Medulla oblongata (tissue), 1 donor: ENCODE measurements around the gene KCNMB3.
"Not testable (repeated sequence)": the region's sequence is repeated elsewhere in the genome, so short reads cannot be mapped to it uniquely, and the experiment has no call there.

ENCODE experiments used
- DNase-seq: peaks from one replicate; pipeline ENCODE4 v3.0.0-alpha.2; 2015; ENCODE audit errors: extremely low spot score

KCNMB3 gene, protein sequence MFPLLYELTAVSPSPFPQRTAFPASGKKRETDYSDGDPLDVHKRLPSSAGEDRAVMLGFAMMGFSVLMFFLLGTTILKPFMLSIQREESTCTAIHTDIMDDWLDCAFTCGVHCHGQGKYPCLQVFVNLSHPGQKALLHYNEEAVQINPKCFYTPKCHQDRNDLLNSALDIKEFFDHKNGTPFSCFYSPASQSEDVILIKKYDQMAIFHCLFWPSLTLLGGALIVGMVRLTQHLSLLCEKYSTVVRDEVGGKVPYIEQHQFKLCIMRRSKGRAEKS

DNA sequence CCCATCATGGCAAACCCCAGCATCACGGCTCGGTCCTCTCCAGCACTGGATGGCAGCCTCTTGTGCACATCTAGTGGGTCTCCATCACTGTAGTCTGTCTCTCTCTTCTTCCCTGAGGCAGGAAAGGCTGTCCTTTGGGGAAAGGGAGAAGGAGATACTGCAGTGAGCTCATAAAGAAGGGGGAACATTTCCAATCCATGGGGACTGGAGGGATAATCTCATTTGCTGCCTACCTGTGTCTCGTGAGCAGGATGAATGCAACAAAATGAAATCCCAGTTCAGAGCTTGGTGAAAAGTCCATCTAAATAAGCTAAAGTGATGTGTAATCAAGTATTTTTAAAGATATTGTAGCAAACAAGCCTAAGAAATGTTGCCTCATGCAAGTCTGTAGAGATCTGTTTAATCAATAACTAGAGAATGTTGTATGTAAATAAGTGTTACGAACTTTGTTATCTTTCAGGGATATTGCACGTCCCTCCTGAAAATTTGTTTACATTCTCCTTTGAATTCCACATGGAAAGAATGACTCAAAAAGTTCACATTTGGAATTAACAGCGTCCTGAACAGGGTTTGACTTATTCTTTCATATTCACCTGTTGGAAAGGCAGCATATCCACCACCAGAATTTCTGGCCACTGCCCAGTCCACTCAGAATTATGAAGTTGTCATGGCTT lies at the start of gene KCNMB3:
KCNMB3 (minus strand) TSS at position 312 of the 674 bp plus-strand sequence; CDS start at position 188, 124 bp downstream.
- DNase-seq = no peak

DNA sequence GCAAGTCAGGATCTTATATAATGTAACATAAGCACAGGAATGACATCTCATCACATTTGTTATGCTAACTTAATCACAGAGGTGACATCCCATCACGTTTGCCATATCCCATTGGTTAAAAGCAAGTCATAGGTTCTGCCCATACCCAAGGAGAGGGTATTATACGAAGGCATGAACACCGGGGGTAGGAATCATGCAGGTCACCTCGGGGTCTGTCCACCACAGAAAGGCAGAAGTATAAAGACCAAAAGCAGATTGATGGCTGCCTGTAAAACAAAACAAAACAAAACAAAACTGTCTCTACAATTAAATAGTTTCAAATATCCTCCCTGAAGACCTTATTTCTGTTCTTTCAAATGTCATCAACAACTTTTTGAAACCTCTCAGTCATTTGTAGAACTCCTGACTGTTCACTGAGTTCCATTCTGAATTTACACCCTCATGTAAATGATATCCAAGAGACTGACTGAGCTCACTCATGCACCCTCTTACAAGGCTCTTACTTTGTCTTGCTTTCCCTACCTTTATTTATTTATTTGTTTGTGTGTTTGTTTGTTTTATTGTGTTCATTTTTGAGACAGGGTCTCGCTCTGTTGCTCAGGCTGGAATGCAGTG lies 49.2 kb upstream of the KCNMB3 start:
- DNase-seq = no peak

DNA sequence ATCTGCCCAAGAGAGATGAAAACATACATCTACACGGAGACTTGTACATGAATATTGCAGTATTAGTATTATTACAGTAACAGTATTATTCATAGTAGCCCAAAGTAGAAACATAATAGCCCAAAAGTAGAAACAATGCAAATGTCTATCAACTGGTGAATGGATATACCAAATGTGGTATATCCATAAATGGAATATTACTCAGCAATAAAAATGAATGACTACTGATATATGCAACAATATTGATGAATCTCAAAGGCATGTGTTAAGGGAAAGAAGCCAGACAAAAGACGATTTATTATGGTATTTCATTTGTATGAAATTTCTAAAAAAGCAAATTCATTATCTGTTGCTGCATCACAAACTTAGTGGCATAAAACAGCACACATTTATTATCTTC lies 48.4 kb upstream of the KCNMB3 start:
- no peak for DNase-seq

DNA sequence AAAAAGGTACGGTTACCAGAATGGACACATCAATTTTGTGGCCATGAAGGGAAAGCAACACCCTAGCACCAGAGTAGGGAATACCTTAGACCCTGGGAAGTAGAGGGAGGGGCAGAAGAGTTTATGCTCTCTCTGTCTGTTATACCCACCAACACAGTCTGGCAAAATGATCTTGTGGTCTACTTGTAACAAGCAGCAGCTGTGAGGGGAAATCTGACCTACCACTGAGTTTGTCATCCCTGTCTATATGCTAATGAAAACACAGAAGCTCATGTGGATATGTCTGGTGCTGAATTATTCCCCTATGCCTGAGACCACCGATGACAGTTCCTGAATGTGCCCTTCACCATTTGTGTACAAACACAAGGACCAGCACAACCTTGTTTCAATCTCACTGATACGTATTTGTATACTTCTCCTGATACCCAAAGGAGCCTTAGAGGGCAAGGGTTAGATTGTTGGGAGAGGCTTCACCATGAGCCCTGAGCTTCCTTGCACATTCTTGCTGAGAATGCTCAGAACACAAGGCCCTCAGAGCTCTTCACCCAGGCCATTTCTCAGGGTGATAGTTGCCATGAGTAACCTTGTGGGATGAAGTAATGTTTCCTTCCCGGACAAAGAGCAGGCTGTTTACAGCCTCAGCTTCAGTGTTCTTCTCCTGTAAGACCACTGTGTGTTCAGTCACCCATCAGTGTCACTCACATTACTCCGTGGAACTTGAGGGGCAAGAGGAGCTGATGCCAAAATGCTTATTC lies 47.2 kb upstream of the KCNMB3 start:
- DNase-seq = no peak

DNA sequence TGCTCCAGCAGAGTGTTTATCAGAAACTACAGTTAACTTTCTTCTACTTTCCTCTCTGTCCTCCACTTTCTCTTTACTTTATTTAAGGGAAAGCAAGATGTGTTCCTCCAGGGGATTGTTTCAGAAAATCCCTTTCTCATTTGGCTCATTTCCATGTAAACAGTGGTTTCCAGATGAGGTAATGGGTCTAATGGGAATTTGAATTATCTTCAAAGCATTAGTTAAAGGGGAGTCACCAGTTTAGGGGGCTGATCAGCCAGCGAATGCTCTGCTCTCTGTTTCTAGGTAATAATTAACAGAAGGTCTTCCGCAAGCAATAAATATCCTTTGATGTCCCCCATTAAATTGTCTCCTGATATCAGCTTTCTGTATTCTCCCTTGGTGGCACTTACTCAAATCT lies 41.5 kb upstream of the KCNMB3 start:
- no peak for DNase-seq

DNA sequence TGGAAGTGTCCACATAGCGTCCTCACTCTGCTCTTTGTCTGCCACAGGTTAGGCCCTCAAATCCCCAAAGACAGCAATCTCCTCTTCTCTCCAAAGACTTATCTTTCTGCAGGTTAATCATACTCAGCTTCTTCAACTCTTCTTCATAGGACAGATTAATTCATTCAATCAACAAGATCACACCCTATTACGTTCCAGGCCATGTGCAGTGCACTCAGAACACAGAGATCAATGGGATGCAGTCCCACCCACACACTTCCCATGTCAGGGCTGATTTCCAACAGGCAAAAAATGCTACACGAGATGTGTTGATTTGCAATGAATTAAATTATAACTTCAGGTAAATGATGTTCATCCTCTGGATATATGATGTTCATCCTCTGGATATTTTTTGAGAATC lies 38.4 kb upstream of the KCNMB3 start:
- DNase-seq = no peak

DNA sequence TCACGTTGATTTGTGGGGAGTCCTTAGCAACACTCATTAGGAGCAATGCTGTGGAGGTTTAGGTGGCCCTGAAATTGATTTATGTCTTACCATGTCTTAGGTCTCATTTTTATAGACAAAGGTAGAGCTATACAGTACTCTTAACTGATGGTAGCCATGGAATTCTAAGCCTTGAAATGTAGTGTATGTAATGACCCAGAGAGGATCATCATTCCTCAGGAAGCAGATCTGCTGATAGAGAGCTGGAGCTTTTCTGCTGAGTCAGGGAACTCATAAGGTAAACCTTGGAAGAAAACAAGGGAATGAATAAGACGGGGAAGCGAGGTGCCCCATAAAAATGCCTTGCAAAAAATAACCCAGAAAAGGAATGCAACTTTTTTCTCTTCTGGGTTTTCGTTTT lies 37.9 kb upstream of the KCNMB3 start:
- no peak for DNase-seq

DNA sequence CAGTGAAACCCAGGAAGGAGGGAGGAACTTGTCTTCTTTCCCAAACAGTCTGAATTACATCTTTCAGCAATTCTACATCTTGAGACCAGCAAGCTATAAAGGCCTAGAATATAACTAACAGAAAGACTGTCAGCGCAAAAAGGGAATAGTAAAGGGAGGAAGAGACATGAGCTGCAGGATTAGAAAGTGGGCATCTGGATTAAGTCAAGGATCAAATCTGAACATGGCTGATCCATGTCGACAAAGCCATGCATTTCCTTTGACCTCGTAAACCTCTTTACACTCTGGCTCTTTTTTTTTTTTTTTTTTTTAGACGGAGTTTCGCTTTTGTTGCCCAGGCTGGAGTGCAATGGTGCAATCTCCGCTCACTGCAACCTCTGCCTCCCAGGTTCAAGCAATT lies 35.4 kb upstream of the KCNMB3 start:
- no peak for DNase-seq

DNA sequence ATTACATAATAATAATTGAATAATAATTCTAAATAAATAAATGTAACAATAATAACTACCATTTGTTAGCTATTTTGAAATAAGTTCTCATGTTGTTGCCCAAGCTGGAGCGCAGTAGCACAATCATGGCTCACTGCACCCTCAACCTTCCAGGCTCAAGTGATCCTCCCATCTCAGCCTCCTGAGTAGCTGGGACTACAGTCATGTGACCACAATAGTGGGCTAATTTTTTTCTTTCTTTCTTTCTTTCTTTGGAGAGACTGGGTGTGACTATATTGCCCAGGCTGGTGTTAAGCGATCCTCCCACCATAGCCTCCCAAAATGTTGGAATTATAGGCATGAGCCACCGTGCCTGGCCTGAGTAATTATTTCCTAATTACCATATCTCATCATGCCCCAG lies 30.9 kb upstream of the KCNMB3 start:
- DNase-seq = no peak

DNA sequence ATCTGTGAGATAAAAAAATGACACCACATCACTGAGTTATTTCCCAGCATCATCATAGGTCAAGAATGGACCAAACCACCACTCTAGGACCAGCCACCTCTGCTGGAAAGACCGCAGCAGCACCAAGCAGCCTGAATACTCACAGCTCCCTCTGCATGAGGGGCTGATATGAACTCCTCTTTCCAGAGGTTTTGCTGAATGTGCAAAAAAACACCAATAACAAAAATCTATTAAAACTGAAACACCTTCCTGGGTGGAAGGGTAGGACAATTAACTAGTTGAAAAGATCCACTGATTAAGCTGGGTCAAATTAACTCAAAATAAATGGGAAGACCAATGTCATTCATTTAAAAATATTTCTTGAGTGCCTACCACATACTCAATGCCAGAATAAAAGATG lies 28.9 kb upstream of the KCNMB3 start:
- no peak for DNase-seq

DNA sequence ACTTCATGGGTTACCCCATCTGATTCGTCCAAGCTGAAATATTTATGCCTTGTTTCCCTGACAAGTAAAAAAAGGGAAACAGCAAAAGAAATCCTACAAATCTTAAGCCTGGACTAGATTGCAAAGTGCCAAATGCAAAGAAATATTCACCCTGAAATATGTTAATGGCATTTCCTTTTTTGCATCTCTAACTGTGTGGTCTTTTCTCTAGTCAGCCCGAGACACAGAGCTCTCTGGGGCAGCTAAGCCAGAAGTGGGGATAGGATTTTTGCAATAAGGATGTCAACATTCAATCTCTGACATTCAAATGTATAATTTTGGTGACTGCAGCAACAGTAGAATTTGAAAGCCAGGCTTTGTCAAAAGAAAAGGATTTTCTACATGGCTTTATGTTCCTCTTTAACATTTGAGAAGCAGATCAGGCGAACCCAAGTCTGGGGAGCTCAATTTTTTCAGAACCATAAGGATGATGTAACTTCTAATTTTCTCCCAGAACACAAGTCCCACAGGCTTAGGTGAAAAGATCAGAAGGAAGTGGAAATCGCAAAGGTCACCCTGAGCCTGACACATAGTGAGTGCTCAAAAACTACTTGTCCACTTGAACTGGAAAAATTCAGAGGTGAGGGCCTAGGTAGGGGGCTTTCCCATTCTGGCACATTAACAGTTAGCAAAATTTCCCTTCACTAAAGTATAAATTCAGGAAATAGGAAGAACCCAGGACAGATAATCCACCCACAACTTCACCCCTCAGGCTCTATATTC lies 28.2 kb upstream of the KCNMB3 start:
- DNase-seq = no peak

DNA sequence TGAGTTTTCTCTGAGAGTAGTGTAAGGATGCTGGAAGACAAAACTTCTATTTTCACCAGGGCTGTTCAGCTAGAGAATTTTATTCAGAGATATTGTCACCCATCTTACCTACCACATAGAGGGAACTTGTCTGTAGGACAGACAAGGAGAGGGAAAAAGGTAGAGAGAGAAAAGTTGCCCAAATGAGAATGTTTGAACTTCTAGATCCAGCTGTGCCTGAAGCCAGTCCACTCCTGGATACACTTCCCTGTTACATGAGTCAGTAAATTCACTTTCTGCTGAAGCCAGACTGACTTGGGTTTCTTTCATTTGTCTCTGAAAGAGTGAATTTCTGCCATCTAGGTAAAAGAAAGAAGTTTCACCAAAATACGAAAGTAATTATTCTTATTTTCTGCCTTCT lies 27.2 kb upstream of the KCNMB3 start:
- no peak for DNase-seq

DNA sequence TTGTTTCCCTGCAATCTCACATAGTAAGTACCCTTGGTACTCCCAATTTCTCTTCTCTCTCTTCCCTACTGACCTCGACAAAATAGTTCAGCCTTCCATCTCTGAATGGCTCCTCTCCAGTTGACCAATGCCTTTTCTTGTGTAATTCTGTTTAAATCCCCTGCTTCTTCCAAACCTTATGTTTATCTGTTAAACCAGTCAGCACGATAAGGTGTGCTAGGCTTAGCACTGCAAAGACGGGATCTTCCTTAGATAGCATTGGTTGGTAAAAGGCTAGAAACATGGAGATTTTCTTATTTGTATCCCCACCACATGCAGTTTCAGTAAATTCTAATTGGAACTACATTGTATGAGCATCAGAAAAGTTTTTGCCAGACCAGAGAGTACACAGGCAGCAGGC lies 25.8 kb upstream of the KCNMB3 start:
- DNase-seq = no peak

DNA sequence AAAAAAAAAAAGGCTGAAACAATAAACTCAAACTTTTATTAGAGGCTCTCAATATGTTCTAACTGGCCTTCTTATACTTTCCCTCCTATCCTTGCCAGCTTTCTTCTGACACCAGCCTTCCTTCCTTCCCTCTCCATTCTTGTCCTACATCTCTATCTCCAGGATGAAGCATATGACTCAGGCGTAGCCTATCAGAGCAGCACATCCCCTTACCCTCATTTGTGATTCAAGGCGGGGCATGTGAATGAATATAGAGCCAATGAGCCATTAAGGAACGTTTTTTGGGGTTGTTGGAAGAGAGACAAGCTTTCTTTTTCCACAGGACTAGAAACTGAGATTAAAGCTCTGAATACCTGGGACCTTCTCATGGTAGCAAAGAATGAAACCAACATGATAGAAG lies 25.1 kb upstream of the KCNMB3 start:
- DNase-seq = no peak

DNA sequence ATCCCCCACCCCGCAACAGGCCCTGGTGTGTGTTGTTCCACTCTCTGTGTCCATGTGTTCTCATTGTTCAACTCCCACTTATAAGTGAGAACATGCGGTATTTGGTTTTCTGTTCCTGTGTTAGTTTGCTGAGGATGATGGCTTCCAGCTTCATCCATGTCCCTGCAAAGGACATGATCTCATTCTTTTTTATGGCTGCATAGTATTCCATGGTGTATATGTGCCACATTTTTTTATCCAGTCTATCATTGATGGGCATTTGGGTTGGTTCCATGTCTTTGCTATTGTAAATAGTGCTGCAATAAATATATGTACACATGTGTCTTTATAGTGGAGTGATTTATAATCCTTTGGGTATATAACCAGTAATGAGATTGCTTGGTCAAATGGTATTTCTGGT lies 23.5 kb upstream of the KCNMB3 start:
- not testable (repeated sequence) for DNase-seq

DNA sequence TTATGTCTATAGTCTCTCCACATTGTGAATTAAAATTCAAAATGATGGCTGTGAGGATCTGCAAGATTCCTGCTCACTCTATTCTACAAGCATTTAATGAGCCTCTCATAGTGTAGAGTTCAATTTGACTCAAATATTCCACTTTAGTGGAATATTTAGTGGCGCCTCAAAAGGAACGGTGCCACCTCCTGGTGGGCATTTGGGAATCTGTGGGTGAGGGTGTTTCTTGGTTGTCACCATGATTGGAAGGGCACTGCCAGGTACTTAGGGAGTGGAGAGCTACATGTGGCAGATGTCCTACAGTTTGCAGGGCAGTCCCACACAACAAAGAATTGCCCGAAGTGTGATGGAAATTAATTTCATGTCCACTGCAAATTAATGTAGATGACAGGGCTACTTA lies 21.5 kb upstream of the KCNMB3 start:
- no peak for DNase-seq

DNA sequence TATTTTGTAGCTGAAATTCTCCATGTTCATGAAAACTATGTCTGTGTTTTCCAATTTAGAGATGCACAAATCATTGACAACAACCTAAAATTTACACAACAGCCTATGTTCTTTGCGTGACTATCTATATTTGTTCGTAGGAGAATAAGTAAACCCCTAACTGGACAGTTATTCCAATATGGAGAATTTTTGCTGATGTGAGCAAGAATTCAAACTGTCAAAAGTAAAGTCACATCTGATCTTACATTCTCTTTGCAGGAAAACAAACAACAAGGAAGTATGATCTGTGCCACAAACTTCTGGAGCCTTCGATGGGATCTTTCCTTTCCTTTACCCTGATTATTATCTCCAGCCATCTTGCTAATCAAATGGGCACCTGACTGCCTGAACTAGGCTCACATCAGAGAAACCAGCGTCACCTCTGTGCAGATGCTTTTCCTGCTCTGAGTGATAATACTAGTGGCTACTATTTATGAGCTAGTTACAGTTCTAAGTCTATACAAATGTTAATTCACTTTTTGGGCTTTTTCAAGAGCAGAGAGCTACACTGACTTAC lies 18.3 kb upstream of the KCNMB3 start:
- DNase-seq = no peak

DNA sequence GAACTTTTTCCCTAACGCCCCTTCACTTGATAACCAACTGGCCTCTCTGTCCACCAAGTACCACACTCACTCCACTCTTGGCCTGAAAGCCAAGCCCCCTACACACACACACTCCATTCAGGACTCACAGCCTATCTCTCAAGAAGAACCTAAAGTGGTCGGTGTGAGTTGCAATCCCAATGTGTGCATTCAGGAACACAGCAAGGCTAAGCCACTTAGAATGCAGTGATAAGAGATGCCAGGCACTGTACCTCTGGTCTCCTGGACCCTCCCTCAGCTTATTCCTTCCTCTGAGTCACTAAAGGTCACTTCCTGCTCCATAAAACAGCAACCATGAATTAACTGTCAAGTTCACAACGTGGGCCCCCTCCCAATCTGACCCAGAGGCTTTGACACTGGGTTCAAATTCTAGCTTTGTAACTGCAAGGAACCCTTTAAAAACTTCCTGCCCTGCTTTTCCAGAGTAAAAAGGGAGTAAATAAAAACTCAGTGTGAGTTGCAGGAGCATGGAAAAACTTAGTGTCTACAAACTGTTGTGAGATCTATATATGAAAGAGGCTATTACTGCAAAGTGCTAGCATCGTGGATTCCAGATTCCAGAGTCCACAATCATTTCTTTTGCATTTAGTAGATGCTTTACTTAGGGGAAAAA lies 17.6 kb upstream of the KCNMB3 start:
- DNase-seq = no peak

DNA sequence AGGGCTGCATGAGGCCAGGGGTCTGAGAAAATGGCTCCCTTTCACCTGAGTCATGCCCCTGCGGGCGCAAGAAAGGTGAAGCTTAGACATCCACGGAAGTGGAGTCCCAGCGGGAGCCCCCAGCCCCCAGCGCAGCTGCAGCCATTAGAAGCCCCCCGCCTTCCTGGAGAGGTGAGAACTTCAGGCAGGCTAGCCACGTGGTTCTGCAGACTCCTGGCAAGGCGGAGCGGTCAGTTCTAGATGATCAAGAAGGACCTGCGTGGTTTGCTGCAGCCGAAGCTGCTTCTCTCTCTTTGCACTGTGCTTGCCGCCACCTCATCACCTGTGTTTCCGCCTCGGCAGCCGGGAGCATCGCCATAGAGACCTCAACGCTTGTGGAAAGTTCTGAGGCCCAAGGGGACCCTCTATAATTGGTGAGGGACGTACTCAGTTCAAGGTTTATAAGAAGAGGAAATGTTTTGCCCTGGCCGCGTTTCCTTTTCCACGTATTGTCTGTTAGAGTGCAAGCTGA lies 15.8 kb upstream of the KCNMB3 start:
- no peak for DNase-seq

DNA sequence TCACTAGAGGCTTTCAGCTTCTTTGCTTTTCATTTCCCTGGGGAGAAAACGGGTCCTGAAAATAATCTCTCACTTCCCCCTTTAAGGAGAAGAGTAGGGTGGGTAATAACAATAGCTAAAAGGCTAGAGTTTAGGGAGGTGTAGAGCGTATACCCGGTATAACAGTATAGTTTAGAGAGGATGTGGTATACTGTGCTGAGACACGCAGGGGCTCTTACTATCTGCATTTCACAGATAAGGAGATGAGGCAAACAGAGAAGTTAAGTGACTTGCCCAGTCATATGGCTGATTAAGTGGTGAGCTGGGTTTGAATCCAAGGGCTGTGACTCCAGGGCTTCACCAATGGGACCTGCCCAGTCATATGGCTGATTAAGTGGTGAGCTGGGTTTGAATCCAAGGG lies 15.0 kb upstream of the KCNMB3 start:
- no peak for DNase-seq

DNA sequence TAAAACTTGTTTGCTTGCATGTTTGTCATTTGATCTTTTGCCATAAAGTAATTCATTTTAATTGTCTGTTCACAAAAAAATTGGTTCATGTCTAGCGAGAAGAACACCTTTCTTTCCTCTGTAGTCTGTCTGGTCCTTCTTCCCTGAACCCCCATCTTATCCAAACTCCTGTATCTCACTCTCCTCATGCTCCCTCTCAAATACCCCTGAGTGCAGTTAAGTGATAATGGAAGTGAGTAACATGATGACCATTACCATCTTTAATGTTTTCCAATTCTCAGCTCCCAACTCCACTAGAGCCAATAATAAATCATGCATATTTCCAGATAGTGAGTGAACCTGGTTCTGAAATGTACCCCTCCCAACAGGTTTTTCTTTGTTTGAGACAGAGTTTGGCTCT lies 14.2 kb upstream of the KCNMB3 start:
- DNase-seq = no peak
